ENCODE data around the gene ROBO2. TPM values are rescaled to one million over a fixed set of nuclear protein-coding genes. Genes with fewer than 3 reads are reported as not detected.

Gene ROBO2
- polyA plus RNA-seq, 1 of the 3 experiments (the other 2 are of a cell fraction) = not detected

- Histone ChIP-seq H3K4me2 (no peak overlapping the region), H3F3A (replicated peaks; ENCODE audit: insufficient read depth) (no peaks in the 10 kb centered on the region), H3K27me3 (ENCODE audit: insufficient read depth) (no peaks in the 10 kb centered on the region), H3K4me1 (ENCODE audit: control insufficient read depth in 1 of 2, insufficient read depth in 2 of 2, low read depth in 1 of 2, low read length in 1 of 2) (no peaks in the 10 kb centered on the region), H3K9me3 (no peaks in the 10 kb centered on the region), H3K27ac (ENCODE audit: low read depth in 2 of 2, low read length in 1 of 2) (no peak overlapping the region), H2AFZ (ENCODE audit: low read depth) (no peak overlapping the region), H3K79me2 (ENCODE audit: insufficient read depth) (no peaks in the 10 kb centered on the region), H3K4me3 (ENCODE audit: low read depth in 2 of 2, low read length in 1 of 2) (no peak overlapping the region), H3K9ac (no peak overlapping the region), H4K20me1 (ENCODE audit: insufficient read depth) (no peaks in the 10 kb centered on the region), H3K36me3 (replicated peaks in 1 of 2; ENCODE audit: control insufficient read depth in 1 of 2, insufficient read depth in 2 of 2, low read length in 1 of 2) (no peaks in the 10 kb centered on the region), H3K9me2 (no peaks in the 10 kb centered on the region)
- 30% methylated on average over 1 of the region's 1 CpG for WGBS (ENCODE audit: low lambda C conversion rate)
- ChIA-PET POLR2A (no interaction called here), CTCF (no interaction called here)
- DNase-seq = no peak
- no peak for TF ChIP-seq RXRA (IDR thresholded peaks at IDR 0.05; ENCODE audit: borderline replicate concordance, low read depth)
- no peak for TF ChIP-seq YY1 (IDR thresholded peaks at IDR 0.05; ENCODE audit: low read depth)
- TF ChIP-seq EZH2phosphoT487 (IDR thresholded peaks at IDR 0.05; ENCODE audit: borderline replicate concordance, low read depth) = no peak
- no peak for TF ChIP-seq FOXM1 (IDR thresholded peaks at IDR 0.05; ENCODE audit: low read depth)
- TF ChIP-seq, protein P1, sequence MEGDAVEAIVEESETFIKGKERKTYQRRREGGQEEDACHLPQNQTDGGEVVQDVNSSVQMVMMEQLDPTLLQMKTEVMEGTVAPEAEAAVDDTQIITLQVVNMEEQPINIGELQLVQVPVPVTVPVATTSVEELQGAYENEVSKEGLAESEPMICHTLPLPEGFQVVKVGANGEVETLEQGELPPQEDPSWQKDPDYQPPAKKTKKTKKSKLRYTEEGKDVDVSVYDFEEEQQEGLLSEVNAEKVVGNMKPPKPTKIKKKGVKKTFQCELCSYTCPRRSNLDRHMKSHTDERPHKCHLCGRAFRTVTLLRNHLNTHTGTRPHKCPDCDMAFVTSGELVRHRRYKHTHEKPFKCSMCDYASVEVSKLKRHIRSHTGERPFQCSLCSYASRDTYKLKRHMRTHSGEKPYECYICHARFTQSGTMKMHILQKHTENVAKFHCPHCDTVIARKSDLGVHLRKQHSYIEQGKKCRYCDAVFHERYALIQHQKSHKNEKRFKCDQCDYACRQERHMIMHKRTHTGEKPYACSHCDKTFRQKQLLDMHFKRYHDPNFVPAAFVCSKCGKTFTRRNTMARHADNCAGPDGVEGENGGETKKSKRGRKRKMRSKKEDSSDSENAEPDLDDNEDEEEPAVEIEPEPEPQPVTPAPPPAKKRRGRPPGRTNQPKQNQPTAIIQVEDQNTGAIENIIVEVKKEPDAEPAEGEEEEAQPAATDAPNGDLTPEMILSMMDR (IDR thresholded peaks at IDR 0.05) = no peak
- no peak for TF ChIP-seq TAF1 (IDR thresholded peaks at IDR 0.05; ENCODE audit: borderline replicate concordance, low read depth, low read length)
- no peak for TF ChIP-seq RCOR1 (IDR thresholded peaks at IDR 0.05; ENCODE audit: low read length)
- no peak for TF ChIP-seq SMC3 (IDR thresholded peaks at IDR 0.05; ENCODE audit: low read depth, low read length)
- no peak for TF ChIP-seq FOSL2 (IDR thresholded peaks at IDR 0.05; ENCODE audit: borderline replicate concordance, low read depth)
- TF ChIP-seq, protein P2, sequence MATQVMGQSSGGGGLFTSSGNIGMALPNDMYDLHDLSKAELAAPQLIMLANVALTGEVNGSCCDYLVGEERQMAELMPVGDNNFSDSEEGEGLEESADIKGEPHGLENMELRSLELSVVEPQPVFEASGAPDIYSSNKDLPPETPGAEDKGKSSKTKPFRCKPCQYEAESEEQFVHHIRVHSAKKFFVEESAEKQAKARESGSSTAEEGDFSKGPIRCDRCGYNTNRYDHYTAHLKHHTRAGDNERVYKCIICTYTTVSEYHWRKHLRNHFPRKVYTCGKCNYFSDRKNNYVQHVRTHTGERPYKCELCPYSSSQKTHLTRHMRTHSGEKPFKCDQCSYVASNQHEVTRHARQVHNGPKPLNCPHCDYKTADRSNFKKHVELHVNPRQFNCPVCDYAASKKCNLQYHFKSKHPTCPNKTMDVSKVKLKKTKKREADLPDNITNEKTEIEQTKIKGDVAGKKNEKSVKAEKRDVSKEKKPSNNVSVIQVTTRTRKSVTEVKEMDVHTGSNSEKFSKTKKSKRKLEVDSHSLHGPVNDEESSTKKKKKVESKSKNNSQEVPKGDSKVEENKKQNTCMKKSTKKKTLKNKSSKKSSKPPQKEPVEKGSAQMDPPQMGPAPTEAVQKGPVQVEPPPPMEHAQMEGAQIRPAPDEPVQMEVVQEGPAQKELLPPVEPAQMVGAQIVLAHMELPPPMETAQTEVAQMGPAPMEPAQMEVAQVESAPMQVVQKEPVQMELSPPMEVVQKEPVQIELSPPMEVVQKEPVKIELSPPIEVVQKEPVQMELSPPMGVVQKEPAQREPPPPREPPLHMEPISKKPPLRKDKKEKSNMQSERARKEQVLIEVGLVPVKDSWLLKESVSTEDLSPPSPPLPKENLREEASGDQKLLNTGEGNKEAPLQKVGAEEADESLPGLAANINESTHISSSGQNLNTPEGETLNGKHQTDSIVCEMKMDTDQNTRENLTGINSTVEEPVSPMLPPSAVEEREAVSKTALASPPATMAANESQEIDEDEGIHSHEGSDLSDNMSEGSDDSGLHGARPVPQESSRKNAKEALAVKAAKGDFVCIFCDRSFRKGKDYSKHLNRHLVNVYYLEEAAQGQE (IDR thresholded peaks at IDR 0.05; ENCODE audit: low read depth, low read length) = no peak
- TF ChIP-seq ELF1 (IDR thresholded peaks at IDR 0.05) = no peak
- no peak for TF ChIP-seq NFIC (IDR thresholded peaks at IDR 0.05; ENCODE audit: borderline replicate concordance)
- no peak for TF ChIP-seq FOXJ3 (CRISPR knock-in tag; IDR thresholded peaks at IDR 0.05)
- TF ChIP-seq GABPA (IDR thresholded peaks at IDR 0.05; ENCODE audit: low read depth) = no peak
- no peak for TF ChIP-seq RFX5 (IDR thresholded peaks at IDR 0.05; ENCODE audit: low read length)
- no peak for TF ChIP-seq JUND (IDR thresholded peaks at IDR 0.05)
- TF ChIP-seq ZBTB33 (IDR thresholded peaks at IDR 0.05; ENCODE audit: borderline replicate concordance, low read depth) = no peak
- TF ChIP-seq USF2 (IDR thresholded peaks at IDR 0.05; ENCODE audit: borderline replicate concordance, low read depth, low read length) = no peak
Observed at GRCh38 chr3:77446084-77446483, 406.2 kb downstream of the ROBO2 start.

Data from SK-N-SH (cell line).